NK-92 treated with Interleukin-12 subunit alpha and Interleukin-12 subunit beta, amount 100 ng/mL, for 24 hours (cell line): ENCODE measurements around the gene EDEM2.
"Not testable (repeated sequence)": the region's sequence is repeated elsewhere in the genome, so short reads cannot be mapped to it uniquely, and the experiment has no call there.

Source experiments
- DNase-seq: peaks from one replicate; lab custom pipeline; 2025; lab: John Stamatoyannopoulos, UW

Gene EDEM2

GRCh38 chr20:35125753-35126152 lies 21.4 kb downstream of the EDEM2 start:
- no peak for DNase-seq

- no peak for DNase-seq
These were observed 24.3 kb downstream of the EDEM2 start for GRCh38 chr20:35122756-35123405.

GRCh38 chr20:35121186-35121585 lies 25.9 kb downstream of the EDEM2 start:
- DNase-seq = no peak

- no peak for DNase-seq
These were observed 27.0 kb downstream of the EDEM2 start for GRCh38 chr20:35120012-35120701.

DNA sequence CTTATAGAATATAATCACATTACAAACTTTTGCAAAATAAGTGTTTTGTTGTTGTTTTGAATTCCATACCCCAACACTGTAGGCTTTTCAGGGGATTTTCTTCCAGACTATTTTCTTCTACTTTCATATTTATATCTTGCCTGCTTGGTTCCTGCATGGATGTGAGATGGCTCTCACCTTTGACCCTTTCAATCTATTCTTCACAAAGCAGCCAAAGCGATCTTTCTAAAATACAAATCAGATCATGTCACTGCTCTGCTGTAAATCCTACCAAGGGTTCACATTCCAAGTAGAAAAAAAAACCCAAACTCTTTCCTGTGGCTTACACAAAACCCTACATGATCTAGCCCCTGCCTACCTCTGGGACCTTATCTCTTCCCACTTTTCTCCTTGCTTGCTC lies 29.5 kb downstream of the EDEM2 start:
- DNase-seq = no peak

DNA sequence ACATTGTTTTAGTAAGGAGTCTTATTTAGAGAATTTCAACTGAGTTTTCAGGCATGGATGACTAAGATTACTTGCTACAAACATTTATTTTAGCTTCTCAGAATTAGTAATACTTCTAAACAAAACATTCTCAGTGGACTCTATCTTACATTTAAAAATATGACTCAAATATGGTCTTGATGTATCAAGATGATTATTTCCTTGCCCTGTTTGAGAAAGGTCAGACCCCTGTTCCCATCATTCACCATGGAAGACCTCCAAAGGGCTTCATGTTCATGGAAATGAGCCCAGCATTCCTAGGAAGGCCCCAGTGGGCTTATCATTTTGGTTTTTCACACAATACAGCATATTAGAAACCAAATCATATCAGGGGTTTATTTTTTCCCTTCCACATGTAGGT lies 29.9 kb downstream of the EDEM2 start:
- DNase-seq = no peak

- DNase-seq = no peak
These were observed 30.9 kb downstream of the EDEM2 start for GRCh38 chr20:35116258-35116657.

- no peak for DNase-seq
These were observed 31.5 kb downstream of the EDEM2 start for GRCh38 chr20:35115606-35116005.

GRCh38 chr20:35112276-35112675 lies 34.9 kb downstream of the EDEM2 start:
- not testable (repeated sequence) for DNase-seq

DNA sequence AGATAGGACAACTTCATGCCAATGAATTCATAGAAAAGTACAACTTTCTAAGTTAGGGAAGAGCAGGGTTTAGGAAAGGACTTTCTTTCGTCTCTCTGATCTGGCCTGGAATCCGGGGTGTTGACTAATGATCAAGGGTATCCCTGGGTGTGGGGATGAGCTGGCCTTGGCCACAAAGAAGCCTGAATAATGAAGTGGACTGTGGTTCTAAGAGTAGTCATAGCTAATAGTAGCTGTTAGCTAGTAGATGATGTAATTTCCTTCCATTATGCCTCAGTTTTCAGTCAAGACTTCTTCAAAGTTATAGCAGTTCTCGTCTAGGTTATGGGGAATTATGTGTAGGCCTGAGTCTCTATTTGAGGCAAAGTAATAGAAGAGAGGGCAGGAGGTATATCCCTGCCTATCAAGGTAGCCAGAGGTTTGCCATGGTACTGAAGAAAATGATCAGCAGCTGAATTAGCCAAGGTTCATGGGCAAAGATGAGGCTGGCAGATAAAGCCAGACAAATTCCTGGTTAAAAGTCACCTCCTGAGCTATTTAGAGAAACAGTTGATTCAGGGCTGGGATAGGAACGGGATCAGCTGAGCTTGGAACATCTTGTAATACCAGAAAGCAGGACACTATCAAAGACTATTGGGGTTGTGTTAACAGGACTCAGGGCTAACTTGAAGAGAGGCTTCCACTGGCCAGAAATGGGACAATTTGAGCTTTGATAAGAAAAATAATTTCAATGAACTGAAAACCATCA lies 35.8 kb downstream of the EDEM2 start:
- no peak for DNase-seq

DNA sequence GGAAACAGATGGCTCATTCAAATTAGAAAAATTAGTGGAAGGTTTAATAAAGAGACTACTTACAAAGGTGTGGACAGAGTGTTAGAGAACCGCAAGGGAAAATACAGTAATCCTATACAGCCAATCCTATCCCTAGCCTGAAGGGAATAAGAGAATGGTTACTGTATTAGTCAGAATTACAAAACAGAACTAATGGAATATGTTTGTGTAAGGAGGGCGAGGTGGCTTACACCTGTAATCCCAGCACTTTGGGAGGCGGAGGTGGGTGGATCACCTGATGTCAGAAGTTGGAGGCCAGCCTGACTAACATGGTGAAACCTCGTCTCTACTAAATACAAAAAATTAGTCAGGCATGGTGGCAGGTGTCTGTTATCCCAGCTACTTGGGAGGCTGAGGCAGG lies 38.2 kb downstream of the EDEM2 start:
- DNase-seq = no peak

- DNase-seq = no peak
These were observed 40.2 kb downstream of the EDEM2 start for GRCh38 chr20:35106827-35107380.

DNA sequence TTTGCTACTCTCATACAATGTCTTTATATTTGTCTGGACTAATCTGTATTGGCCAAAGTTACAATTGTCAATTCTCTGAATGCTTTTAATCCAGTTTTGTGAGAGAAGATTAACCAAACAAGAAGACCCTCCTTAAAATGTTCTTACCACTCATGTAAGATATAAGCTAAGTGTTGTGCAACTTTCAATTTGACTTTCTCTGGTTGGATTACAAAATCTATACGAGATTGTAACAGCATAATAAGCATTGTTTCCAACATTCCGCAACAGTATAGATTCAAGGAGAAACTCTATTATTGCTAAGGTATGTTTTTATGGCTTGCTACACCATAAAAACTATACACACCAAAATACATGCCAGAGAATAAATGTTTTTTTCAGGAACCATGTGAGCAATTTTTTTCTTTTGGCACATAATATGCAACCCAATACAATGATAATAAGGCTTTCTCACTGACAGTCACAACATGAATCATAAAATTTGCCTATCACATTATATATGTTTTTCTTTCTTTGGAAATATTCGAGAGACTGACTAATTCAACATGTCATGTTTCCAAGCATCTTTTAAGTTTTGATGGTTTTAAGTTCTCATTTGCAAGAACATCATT lies 42.3 kb downstream of the EDEM2 start:
- DNase-seq = no peak

DNA sequence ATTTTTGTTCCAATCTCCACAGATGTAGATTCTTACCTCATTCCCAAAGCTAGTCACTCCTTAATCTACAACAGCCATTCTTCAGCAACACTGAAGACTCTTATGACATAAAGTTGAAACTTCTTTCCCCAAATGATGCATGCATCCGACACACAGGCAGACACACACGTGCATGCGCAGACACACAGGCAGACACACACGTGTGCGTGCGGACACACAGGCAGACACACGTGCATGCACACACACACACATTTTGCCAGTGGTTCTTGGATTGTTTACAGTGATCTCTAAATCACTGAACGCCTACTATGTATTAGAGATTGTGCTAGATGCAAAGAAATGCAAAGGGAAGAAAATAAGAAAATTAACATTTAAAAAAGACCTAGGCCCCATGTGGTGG lies 45.5 kb downstream of the EDEM2 start:
- DNase-seq = no peak

DNA sequence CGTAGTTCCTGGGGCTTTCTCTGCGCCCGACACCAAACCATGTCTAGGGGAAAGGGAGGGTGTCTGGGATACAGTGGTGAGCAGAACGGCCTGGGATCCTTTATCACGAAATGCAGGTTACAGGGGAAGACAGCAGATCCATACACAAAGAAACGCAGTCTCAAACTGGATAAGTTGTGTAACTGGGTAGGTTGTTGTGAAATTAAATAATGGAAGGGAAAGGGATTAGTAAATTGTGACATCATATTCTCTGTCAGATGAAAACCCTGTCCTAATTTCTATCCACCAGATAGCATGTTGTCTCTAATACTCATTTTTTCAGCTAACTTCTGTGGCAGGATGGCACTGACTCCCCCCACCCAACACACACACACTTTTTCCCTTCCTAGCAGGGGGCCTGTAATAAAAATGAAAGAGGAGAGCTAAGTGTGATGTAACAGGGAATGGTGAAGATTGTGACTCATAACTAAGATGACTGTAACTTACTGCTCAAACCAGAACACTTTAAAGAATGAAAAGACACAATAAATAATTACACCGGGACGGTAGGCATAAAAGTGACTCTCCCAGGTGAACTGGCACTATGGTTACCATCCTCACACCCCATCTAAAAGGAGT lies 53.8 kb downstream of the EDEM2 start:
- no peak for DNase-seq

DNA sequence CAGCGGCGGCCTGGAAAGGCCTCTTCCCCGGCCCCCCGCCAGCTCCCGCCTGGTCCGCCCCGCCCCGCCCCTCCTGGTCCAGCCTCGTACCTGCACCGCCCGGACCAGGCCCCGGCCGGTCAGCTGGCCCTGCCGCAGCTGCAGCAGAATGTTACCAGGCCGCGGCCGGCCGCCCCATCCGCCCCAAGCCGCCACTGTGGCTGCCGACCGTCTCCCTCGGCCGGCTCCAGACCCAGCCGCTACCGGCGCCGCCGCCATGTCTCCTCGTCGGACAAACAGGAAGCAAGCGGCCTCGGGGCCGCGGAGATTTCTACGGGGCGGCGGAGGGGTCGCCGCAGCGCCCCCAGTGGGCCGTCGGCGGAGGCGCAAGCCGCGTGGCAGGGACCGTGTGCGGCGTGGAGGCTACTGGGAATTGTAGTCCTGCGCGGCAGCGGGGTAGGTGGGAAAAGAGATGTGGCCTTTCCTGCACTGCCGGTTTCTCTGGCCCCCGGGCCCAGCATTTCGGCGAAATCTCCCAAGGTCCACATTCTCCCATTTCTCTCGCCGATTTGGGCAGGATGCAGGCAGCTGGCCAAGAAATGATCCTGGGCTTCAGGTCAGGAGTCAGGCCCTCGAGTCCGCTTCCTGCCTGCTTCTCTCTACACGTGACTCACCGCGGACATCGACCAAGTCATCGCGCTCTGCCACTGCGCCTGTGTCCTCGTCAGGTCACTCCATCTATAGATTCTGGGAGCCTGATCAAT lies 54.4 kb downstream of the EDEM2 start, which contains the start of gene TRPC4AP:
TSS of gene TRPC4AP (minus strand) at position 284 of the 743 bp plus-strand sequence. CDS start at position 258, 26 bp downstream.
- DNase-seq = peak; percentile 80

DNA sequence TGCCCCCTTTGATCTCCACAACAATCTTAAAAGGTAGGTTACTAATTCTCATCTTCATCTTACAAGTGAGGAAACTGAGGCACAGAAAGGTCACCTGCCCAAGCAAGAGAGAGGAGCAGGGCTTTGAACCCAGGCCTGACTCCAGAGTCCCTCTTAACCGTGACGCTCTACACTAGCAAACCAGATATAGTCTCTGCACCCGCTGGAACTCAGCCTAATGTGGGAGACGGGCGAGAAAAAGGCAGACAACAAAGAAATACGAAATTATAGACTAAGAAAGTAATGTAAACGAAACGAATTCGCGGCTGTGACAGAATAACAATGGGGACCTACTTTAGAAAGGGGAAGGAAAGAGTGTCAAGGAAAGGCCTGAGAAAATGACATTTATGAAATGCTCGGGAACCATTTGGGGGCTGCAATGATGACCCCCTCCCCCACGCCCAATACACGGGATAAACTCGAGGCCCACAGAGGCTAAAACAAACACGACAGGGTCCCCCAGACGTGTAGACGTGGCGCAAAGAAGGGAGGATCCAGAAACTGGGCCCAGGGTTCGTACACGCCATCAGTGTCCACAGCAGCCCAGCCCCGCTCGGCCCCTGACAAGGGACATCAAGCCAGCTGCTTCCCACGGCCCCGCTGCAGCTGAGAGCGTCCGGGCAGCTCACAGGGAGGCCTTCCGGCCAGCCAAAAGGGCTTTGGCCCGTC lies 55.2 kb downstream of the EDEM2 start:
- no peak for DNase-seq

DNA sequence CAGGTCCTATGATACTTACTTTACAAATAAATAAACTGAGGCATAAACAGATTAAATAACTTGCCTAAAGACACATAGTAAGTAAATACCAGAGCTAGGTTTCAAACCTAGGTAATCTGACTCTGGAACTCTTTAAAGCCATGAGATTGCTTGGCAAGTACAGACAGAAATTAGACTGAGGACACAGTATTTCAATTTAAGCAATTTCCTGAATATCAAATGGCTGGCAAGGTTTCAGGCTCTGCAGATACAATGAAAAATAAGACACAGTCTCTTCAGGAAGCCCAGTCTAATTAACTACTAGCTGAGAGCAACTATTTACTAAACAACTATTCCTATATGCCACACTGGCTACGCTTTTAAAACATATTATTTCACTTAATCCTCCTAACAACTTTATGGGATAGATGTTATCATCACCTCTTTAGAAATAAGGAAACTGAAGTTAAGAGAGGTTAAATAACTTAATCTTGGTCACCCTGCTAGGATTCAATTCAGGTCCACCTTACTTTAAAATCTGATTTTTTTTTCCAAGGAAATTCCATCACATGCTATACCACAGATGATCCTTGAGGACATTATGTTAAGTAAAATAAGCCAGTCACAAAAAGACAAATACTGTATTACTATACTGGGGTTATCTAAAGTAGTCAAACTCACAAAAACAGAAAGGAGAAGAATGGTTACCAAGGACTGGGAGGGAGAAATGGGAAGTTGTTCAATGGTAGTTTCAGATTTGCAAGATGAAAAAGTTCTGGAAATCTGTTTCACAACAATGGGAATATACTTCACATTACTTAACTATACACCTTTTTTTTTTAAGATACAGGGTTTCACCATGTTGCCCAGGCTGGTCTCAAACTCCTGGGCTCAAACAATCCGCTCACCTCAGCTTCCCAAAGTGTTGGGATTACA lies 58.6 kb downstream of the EDEM2 start:
- DNase-seq = no peak

DNA sequence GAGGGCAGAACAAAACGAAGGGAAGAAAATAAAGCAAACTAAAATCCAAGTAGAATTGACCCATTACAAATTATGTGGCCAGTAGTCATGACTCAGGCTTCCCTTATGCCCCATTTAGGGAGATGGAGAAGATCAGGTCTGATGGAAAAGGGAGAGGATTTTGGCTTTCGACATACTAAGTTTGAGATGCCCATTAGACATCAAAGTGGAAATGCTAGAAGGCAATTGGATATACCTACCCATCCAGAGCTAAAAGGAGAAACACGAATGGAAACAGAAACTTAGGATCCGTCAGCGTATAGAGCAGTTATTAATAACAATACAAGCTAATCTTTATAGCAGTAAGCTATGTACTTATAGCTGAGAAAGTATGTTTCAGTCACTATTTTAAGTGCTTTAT lies 59.3 kb downstream of the EDEM2 start:
- no peak for DNase-seq
